ENCODE measurements around the gene DNASE1L1. TPM values are rescaled to one million over a fixed set of nuclear protein-coding genes. Genes with fewer than 3 reads are reported as not detected.
A peak's percentile ranks its signal among the peaks of the same experiment; 100 is the strongest.

DNASE1L1 gene
- total RNA-seq, 1 donor from 2014 or later, result 35.1 TPM

DNA sequence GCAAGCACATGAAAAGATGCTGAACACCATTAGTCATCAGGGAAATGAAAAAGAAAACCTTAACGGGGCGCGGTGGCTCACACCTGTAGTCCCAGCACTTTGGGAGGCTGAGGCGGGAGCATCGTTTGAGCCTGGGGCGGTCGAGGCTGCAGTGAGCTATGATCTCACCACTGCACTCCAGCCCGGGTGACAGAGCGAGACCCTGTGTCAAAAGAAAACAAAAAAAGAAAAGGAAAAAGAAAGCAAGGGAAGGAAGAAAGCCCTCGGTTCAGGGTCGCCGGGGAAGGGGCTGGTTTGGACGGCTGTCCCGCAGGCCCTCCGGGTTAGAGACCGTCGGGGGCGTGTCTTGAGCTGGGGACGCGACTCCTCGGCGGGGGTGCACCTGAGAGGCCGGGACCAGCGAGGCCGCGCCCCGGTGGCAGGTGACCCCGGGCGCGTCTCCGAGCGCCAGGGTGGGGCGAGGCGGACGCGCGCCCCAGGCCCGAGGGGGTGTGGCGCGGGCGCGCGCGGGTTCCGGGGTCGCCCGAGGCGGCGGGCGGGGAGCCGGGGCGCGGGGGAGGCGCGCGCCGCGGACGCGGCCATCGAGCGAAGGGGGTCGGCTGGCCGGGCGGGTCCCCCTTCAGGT is 48.5 kb upstream of the DNASE1L1 start:
- Mint-ChIP-seq H3K27me3 (ENCODE audit: low read depth, unreplicated experiment) (no peaks in the 10 kb centered on the region), H3K4me1 (ENCODE audit: low read depth, unreplicated experiment) (no peaks in the 10 kb centered on the region), H3K9me3 (ENCODE audit: unreplicated experiment) (peaks cover 2% of the 10 kb centered on the region), H3K27ac (ENCODE audit: unreplicated experiment) (peak overlapping the region; percentile 96), H3K36me3 (ENCODE audit: low read depth, unreplicated experiment) (peaks cover 7% of the 10 kb centered on the region), H3K4me3 (ENCODE audit: unreplicated experiment) (peak overlapping the region; percentile 96)
- Histone ChIP-seq H3K79me2 (ENCODE audit: insufficient read depth, low read length) (peaks cover 43% of the 10 kb centered on the region), H3K4me3 (ENCODE audit: insufficient read depth, low read depth, low read length) (peak overlapping the region; percentile 50), H3K9ac (ENCODE audit: low read length) (peak overlapping the region; percentile 81), H3K36me3 (ENCODE audit: insufficient read depth, low read length) (no peaks in the 10 kb centered on the region), H4K20me1 (ENCODE audit: insufficient read depth, low read length) (peaks cover 41% of the 10 kb centered on the region), H2AFZ (ENCODE audit: low read depth, low read length) (peak overlapping the region; percentile 66), H3K27me3 (ENCODE audit: insufficient read depth, low read length) (no peaks in the 10 kb centered on the region), H3K9me3 (ENCODE audit: insufficient read depth, low read depth, low read length) (no peaks in the 10 kb centered on the region), H3K4me2 (ENCODE audit: low read length) (peak overlapping the region; percentile 91), H3K27ac (ENCODE audit: low read depth, low read length) (peak overlapping the region; percentile 53), H3K4me1 (ENCODE audit: insufficient read depth, low read length) (peaks cover 4% of the 10 kb centered on the region)
- TF ChIP-seq EZH2 (IDR thresholded peaks at IDR 0.05; ENCODE audit: insufficient read depth, low read length), result no peak
- TF ChIP-seq, protein P1, sequence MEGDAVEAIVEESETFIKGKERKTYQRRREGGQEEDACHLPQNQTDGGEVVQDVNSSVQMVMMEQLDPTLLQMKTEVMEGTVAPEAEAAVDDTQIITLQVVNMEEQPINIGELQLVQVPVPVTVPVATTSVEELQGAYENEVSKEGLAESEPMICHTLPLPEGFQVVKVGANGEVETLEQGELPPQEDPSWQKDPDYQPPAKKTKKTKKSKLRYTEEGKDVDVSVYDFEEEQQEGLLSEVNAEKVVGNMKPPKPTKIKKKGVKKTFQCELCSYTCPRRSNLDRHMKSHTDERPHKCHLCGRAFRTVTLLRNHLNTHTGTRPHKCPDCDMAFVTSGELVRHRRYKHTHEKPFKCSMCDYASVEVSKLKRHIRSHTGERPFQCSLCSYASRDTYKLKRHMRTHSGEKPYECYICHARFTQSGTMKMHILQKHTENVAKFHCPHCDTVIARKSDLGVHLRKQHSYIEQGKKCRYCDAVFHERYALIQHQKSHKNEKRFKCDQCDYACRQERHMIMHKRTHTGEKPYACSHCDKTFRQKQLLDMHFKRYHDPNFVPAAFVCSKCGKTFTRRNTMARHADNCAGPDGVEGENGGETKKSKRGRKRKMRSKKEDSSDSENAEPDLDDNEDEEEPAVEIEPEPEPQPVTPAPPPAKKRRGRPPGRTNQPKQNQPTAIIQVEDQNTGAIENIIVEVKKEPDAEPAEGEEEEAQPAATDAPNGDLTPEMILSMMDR (IDR thresholded peaks at IDR 0.05; ENCODE audit: insufficient read depth, low read depth, low read length), result no peak
- no peak for DNase-seq (ENCODE audit: low read depth)
- no peak for FAIRE-seq

GRCh38 chrX:154452823-154453222 is 43.8 kb upstream of the DNASE1L1 start:
- H3K79me2 ChIP-seq (ENCODE audit: insufficient read depth, low read length), result no peaks in the 10 kb centered on the region
- peaks cover 2% of the 10 kb centered on the region for H3K9me3 Mint-ChIP-seq (ENCODE audit: unreplicated experiment)

More at GRCh38 chrX:154452823-154453222, 43.8 kb upstream of the DNASE1L1 start:
- H3K36me3 Mint-ChIP-seq (ENCODE audit: low read depth, unreplicated experiment), result peaks cover 7% of the 10 kb centered on the region
- Histone ChIP-seq H3K27ac (ENCODE audit: low read depth, low read length) (no peak overlapping the region), H4K20me1 (ENCODE audit: insufficient read depth, low read length) (peaks cover 3% of the 10 kb centered on the region), H3K4me2 (ENCODE audit: low read length) (no peak overlapping the region), H3K9me3 (ENCODE audit: insufficient read depth, low read depth, low read length) (no peaks in the 10 kb centered on the region), H3K4me1 (ENCODE audit: insufficient read depth, low read length) (no peaks in the 10 kb centered on the region), H3K27me3 (ENCODE audit: insufficient read depth, low read length) (no peaks in the 10 kb centered on the region), H3K4me3 (ENCODE audit: insufficient read depth, low read depth, low read length) (no peak overlapping the region), H3K36me3 (ENCODE audit: insufficient read depth, low read length) (no peaks in the 10 kb centered on the region), H3K9ac (ENCODE audit: low read length) (no peak overlapping the region), H2AFZ (ENCODE audit: low read depth, low read length) (no peak overlapping the region)
- no peak for TF ChIP-seq EZH2 (IDR thresholded peaks at IDR 0.05; ENCODE audit: insufficient read depth, low read length)
- TF ChIP-seq, protein P1 (IDR thresholded peaks at IDR 0.05; ENCODE audit: insufficient read depth, low read depth, low read length), result no peak
- FAIRE-seq (no peak), DNase-seq (ENCODE audit: low read depth) (no peak)
- no peaks in the 10 kb centered on the region for H3K4me1 Mint-ChIP-seq (ENCODE audit: low read depth, unreplicated experiment)
- no peak overlapping the region for H3K27ac Mint-ChIP-seq (ENCODE audit: unreplicated experiment)
- no peaks in the 10 kb centered on the region for H3K27me3 Mint-ChIP-seq (ENCODE audit: low read depth, unreplicated experiment)
- no peak overlapping the region for H3K4me3 Mint-ChIP-seq (ENCODE audit: unreplicated experiment)
